ENCODE measurements around the gene ANKIB1.
"Not testable (repeated sequence)": the region's sequence is repeated elsewhere in the genome, so short reads cannot be mapped to it uniquely, and the experiment has no call there.

Gene ANKIB1

GRCh38 chr7:92245487-92246359, at the start of gene ANKIB1, which contains the start of gene KRIT1:
Gene ANKIB1, plus strand, starts transcription at chr7:92245974. Its CDS starts 49,005 bp downstream, at chr7:92294979.
Gene KRIT1, minus strand, starts transcription at chr7:92245914. Its CDS starts 3,779 bp downstream, at chr7:92242135.
- peak; percentile 86 to 89 for DNase-seq

GRCh38 chr7:92200791-92201190, 45.0 kb upstream of the ANKIB1 start:
- DNase-seq: no peak

GRCh38 chr7:92205987-92206386, 39.8 kb upstream of the ANKIB1 start:
- DNase-seq: no peak

- no peak for DNase-seq
Observed at GRCh38 chr7:92206672-92207071, 39.1 kb upstream of the ANKIB1 start.

- DNase-seq: no peak
Observed at GRCh38 chr7:92221766-92222165, 24.0 kb upstream of the ANKIB1 start.

GRCh38 chr7:92226981-92227380, 18.8 kb upstream of the ANKIB1 start:
- no peak for DNase-seq

- no peak for DNase-seq
Observed at GRCh38 chr7:92228100-92228499, 17.7 kb upstream of the ANKIB1 start.

- DNase-seq: no peak
Observed at GRCh38 chr7:92228742-92229141, 17.0 kb upstream of the ANKIB1 start.

GRCh38 chr7:92230547-92230946, 15.2 kb upstream of the ANKIB1 start:
- no peak for DNase-seq

GRCh38 chr7:92242972-92243371, 2.8 kb upstream of the ANKIB1 start:
- DNase-seq: no peak

GRCh38 chr7:92244808-92245486, 827 bp upstream of the ANKIB1 start:
- DNase-seq: peak; percentile 22 to 53

GRCh38 chr7:92246360-92247101, 757 bp downstream of the ANKIB1 start:
- peak; percentile 6 to 45 for DNase-seq

- DNase-seq: no peak
Observed at GRCh38 chr7:92250603-92251002, 4.8 kb downstream of the ANKIB1 start.

GRCh38 chr7:92251181-92251580, 5.4 kb downstream of the ANKIB1 start:
- DNase-seq: no peak

- no peak for DNase-seq
Observed at GRCh38 chr7:92253251-92253650, 7.5 kb downstream of the ANKIB1 start.

GRCh38 chr7:92254800-92255199, 9.0 kb downstream of the ANKIB1 start:
- not testable (repeated sequence) for DNase-seq

GRCh38 chr7:92255308-92255707, 9.5 kb downstream of the ANKIB1 start:
- DNase-seq: no peak

GRCh38 chr7:92259062-92259461, 13.3 kb downstream of the ANKIB1 start:
- DNase-seq: no peak

GRCh38 chr7:92259610-92260247, 14.0 kb downstream of the ANKIB1 start:
- DNase-seq: no peak

GRCh38 chr7:92260248-92260781, 14.5 kb downstream of the ANKIB1 start:
- no peak for DNase-seq

- DNase-seq: no peak
Observed at GRCh38 chr7:92266415-92267241, 20.9 kb downstream of the ANKIB1 start.

GRCh38 chr7:92268921-92269320, 23.1 kb downstream of the ANKIB1 start:
- no peak for DNase-seq
